Nephron progenitor cell (in vitro differentiated cells): Measurements from ENCODE around the gene F8.
"Not testable (repeated sequence)": the region's sequence is repeated elsewhere in the genome, so short reads cannot be mapped to it uniquely, and the experiment has no call there.

ENCODE experiments used
- DNase-seq: peaks from one replicate; pipeline ENCODE4 v3.0.0; 2021
- H3K27ac Mint-ChIP-seq: 2 replicates; pipeline ENCODE4 v1.8.0; 2021; ENCODE audit warnings: mild to moderate bottlenecking, moderate library complexity, mixed read lengths
- H3K27me3 Mint-ChIP-seq: 2 replicates; pipeline ENCODE4 v1.8.0; 2021; ENCODE audit warnings: mild to moderate bottlenecking, low read depth, mixed read lengths; ENCODE audit not compliant: poor library complexity
- H3K36me3 Mint-ChIP-seq: 2 replicates; pipeline ENCODE4 v1.8.0; 2021; ENCODE audit warnings: low read depth, mixed read lengths
- H3K4me1 Mint-ChIP-seq: 2 replicates; pipeline ENCODE4 v1.8.0; 2021; ENCODE audit warnings: mixed read lengths
- H3K4me3 Mint-ChIP-seq: 2 replicates; pipeline ENCODE4 v1.8.0; 2021; ENCODE audit warnings: mild to moderate bottlenecking, moderate library complexity, mixed read lengths
- H3K9me3 Mint-ChIP-seq: 2 replicates; pipeline ENCODE4 v1.8.0; 2021; ENCODE audit warnings: mild to moderate bottlenecking, moderate library complexity, mixed read lengths
- TF ChIP-seq, protein P1 (sequence below): fragments of 200-600 bp; sonication (generic); IDR thresholded peaks from 2 replicates; pipeline ENCODE4 v1.5.0; 2021; ENCODE audit warnings: antibody characterized with exemption

Gene F8

DNA sequence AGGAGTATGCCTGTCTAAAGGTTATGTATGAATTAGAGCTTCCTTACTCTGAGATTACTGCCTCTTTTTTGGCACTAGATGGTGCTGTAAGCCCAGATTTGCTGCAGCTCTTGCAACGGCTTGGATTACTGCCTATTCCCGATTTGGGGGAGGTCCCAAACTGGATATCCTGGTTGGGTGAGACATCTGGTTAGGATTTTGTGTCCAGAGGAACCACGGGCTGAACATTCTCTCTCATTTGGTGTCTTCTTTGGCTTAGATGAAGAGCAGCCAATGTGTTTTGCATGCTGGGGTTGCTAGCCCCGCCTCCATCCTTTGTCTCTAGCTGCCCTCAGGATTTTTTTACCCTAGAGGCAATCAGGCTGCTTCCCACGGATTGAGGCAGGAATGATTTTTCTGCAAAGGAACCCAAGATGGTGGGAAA, 104.5 kb downstream of the F8 start:
- Mint-ChIP-seq H3K36me3 (peaks cover 6% of the 10 kb centered on the region), H3K27ac (peak overlapping the region; percentile 44), H3K27me3 (peaks cover 3% of the 10 kb centered on the region), H3K4me3 (peak overlapping the region; percentile 66), H3K9me3 (peaks cover 66% of the 10 kb centered on the region), H3K4me1 (peaks cover 5% of the 10 kb centered on the region)
- TF ChIP-seq, protein P1, sequence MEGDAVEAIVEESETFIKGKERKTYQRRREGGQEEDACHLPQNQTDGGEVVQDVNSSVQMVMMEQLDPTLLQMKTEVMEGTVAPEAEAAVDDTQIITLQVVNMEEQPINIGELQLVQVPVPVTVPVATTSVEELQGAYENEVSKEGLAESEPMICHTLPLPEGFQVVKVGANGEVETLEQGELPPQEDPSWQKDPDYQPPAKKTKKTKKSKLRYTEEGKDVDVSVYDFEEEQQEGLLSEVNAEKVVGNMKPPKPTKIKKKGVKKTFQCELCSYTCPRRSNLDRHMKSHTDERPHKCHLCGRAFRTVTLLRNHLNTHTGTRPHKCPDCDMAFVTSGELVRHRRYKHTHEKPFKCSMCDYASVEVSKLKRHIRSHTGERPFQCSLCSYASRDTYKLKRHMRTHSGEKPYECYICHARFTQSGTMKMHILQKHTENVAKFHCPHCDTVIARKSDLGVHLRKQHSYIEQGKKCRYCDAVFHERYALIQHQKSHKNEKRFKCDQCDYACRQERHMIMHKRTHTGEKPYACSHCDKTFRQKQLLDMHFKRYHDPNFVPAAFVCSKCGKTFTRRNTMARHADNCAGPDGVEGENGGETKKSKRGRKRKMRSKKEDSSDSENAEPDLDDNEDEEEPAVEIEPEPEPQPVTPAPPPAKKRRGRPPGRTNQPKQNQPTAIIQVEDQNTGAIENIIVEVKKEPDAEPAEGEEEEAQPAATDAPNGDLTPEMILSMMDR, result peak; percentile 57
- peak; percentile 28 for DNase-seq

DNA sequence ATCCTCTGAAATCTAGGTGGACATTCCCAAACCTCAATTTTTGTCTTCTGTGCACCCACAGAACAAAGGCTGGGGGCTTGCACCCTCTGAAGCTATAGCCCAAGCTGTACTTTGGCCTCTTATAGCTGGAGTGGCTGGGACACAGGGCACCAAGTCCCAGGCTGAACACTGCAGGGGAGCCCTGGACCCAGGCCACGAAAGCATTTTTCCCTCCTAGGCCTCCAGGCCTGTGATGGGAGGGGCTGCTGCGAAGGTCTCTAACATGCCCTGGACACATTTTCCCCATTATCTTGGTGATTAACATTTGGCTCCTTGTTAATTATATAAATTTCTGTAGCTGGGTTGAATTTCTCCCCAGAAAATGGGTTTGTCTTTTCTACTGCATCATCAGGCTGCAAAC, 108.5 kb downstream of the F8 start:
- Mint-ChIP-seq H3K4me1 (peaks cover 5% of the 10 kb centered on the region), H3K27ac (no peak overlapping the region), H3K36me3 (peaks cover 6% of the 10 kb centered on the region), H3K4me3 (no peak overlapping the region), H3K9me3 (peaks cover 83% of the 10 kb centered on the region), H3K27me3 (peaks cover 3% of the 10 kb centered on the region)
- TF ChIP-seq, protein P1, result no peak
- no peak for DNase-seq

DNA sequence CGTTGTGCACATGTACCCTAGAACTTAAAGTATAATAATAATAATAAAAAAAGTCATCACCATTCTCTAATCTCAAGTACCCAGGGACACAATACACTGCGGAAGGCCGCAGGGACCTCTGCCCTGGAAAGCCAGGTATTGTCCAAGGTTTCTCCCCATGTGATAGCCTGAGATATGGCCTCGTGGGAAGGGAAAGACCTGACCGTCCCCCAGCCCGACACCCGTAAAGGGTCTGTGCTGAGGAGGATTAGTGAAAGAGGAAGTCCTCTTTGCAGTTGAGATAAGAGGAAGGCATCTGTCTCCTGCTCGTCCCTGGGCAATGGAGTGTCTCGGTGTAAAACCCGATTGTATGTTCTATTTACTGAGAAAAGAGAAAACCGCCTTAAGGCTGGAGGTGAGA, 112.0 kb downstream of the F8 start:
- DNase-seq, H3K4me3 Mint-ChIP-seq, H3K27me3 Mint-ChIP-seq, H3K4me1 Mint-ChIP-seq, H3K36me3 Mint-ChIP-seq, H3K27ac Mint-ChIP-seq: not testable (repeated sequence)
- peaks cover 57% of the 10 kb centered on the region for H3K9me3 Mint-ChIP-seq

DNA sequence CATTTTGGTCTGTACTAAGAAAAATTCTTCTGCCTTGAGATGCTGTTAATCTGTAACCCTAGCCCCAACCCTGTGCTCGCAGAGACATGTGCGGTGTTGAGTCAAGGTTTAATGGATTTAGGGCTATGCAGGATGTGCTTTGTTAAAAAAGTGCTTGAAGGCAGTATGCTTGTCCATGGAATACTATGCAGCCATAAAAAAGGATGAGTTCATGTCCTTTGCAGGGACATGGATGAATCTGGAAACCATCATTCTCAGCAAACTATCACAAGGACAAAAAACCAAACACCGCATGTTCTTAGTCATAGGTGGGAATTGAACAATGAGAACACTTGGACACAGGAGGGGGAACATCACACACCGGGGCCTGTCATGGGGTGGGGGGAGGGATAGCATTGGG, 112.5 kb downstream of the F8 start:
- H3K4me1 Mint-ChIP-seq, H3K27ac Mint-ChIP-seq, H3K36me3 Mint-ChIP-seq, DNase-seq, H3K4me3 Mint-ChIP-seq, H3K27me3 Mint-ChIP-seq: not testable (repeated sequence)
- peaks cover 55% of the 10 kb centered on the region for H3K9me3 Mint-ChIP-seq

DNA sequence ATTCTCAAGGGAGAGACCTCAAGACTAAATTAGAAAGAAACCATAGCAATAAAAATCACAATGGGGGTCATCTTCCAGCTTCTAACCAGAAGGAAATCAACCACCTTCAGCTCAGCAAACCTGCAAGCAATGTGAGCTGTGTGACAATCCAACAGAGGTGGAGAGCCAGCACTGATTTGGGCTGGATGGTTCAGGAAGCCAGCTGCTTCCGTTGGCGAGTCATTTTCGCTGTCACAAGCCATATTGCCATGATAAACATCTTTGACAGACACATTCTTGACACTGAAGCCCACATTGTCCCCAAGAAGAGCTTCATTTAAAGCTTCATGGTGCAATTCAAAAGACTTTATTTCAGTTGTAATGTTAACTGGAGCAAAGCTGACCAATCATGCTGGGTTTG, 113.7 kb downstream of the F8 start:
- H3K4me1 Mint-ChIP-seq, result no peaks in the 10 kb centered on the region
- peaks cover 47% of the 10 kb centered on the region for H3K9me3 Mint-ChIP-seq
- no peak overlapping the region for H3K27ac Mint-ChIP-seq
- DNase-seq, result no peak
- no peaks in the 10 kb centered on the region for H3K27me3 Mint-ChIP-seq
- no peaks in the 10 kb centered on the region for H3K36me3 Mint-ChIP-seq
- TF ChIP-seq, protein P1, result no peak
- no peak overlapping the region for H3K4me3 Mint-ChIP-seq

DNA sequence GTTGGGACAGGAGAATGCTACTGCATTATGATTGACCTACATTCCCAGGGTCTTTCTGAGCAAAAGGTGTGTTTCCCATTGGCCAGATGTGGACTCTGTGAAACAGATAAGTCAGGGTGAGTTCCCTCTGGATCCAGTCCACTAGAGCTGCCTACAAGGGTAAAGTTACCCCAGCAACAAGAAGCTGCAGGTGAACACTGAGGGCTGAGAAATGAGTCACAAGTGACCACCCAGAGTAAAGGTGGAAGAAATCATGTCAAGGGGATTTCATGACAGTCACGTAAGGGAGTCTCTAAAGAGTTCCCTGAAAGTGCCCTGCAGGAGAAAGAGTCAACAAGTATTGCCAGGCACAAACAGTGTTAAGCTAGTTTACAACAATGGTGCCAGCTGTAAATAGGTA, 120.1 kb downstream of the F8 start:
- DNase-seq, result no peak
- H3K4me3 Mint-ChIP-seq, result no peak overlapping the region
- no peaks in the 10 kb centered on the region for H3K4me1 Mint-ChIP-seq
- H3K9me3 Mint-ChIP-seq, result peaks cover 26% of the 10 kb centered on the region
- H3K36me3 Mint-ChIP-seq, result no peaks in the 10 kb centered on the region
- no peaks in the 10 kb centered on the region for H3K27me3 Mint-ChIP-seq
- TF ChIP-seq, protein P1, result no peak
- H3K27ac Mint-ChIP-seq, result no peak overlapping the region

DNA sequence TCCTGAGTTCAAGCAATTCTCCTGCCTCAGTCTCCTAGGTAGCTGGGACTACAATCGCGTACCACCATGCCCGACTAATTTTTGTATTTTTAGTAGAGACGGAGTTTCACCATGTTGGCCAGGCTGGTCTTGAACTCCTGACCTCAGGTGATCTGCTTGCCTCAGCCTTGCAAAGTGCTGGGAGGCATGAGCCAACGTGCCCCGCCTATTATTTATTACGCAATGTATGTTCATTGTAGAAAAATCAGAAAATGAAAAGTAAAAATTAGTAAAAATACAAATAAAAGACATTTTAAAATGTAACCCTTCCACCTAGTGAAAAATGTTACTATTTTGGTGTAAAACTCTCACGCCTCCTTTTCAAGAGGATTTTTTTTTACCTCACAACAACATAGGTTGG, 122.2 kb downstream of the F8 start:
- Mint-ChIP-seq H3K27me3 (no peaks in the 10 kb centered on the region), H3K36me3 (no peaks in the 10 kb centered on the region), H3K9me3 (peaks cover 35% of the 10 kb centered on the region)

More for the DNA sequence above, 122.2 kb downstream of the F8 start:
- TF ChIP-seq, protein P1, result no peak
- no peak overlapping the region for H3K4me3 Mint-ChIP-seq
- H3K4me1 Mint-ChIP-seq, result no peaks in the 10 kb centered on the region
- DNase-seq, result no peak
- no peak overlapping the region for H3K27ac Mint-ChIP-seq
